Suprapubic skin (tissue), 4 donors: Measurements from ENCODE around the gene TOR1AIP2. TPM values are rescaled to one million over a fixed set of nuclear protein-coding genes. Genes with fewer than 3 reads are reported as not detected.
A peak's percentile ranks its signal among the peaks of the same experiment; 100 is the strongest.

Experiments
- DNase-seq, 2 donors: peaks; one replicate each; pipeline ENCODE4 v3.0.0-alpha.2; 2019; ENCODE audit warnings: low spot score in 2 of 2
- H3K27ac ChIP-seq: fragments of 200-600 bp; sonication (generic); one replicate; pipeline ENCODE4 v1.5.1; 2019
- H3K27me3 ChIP-seq: fragments of 200-600 bp; sonication (generic); one replicate; pipeline ENCODE4 v1.5.1; 2019
- H3K36me3 ChIP-seq: fragments of 200-600 bp; sonication (generic); one replicate; pipeline ENCODE4 v1.5.1; 2019
- H3K4me1 ChIP-seq: fragments of 200-600 bp; sonication (generic); one replicate; pipeline ENCODE4 v1.5.1; 2019
- H3K4me3 ChIP-seq: fragments of 200-600 bp; sonication (generic); one replicate; pipeline ENCODE4 v1.5.1; 2019; ENCODE audit warnings: mild to moderate bottlenecking
- H3K9me3 ChIP-seq: fragments of 200-600 bp; sonication (generic); one replicate; pipeline ENCODE4 v1.5.1; 2019
- CTCF ChIP-seq, 2 donors: fragments of 200-600 bp in 1 of 2; fragments of 450-650 bp in 1 of 2; sonication (generic) in 1 of 2; IDR thresholded peaks; one replicate each; pipeline ENCODE4 v1.5.1; 2016 to 2019; ENCODE audit warnings: antibody characterized with exemption in 2 of 2, mild to moderate bottlenecking in 1 of 2, moderate library complexity in 1 of 2
- EP300 ChIP-seq: sonication (generic); formaldehyde crosslinking; IDR thresholded peaks from one replicate; pipeline ENCODE4 v1.6.1; 2017; ENCODE audit warnings: antibody characterized with exemption
- POLR2A ChIP-seq, 2 donors: fragments of 450-650 bp; IDR thresholded peaks; one replicate each; pipeline ENCODE4 v1.6.1; 2017; ENCODE audit warnings: antibody characterized with exemption in 2 of 2, mild to moderate bottlenecking in 2 of 2, moderate library complexity in 2 of 2
- POLR2AphosphoS5 ChIP-seq, 3 donors: sonication (generic); formaldehyde crosslinking; IDR thresholded peaks; one replicate each; pipeline ENCODE4 v1.6.1; 2017; ENCODE audit warnings: antibody characterized with exemption in 3 of 3
- WGBS: methylation state at CpG from one replicate; pipeline ENCODE4 v1.1.5; 2018; 5-methylcytosine and 5-hydroxymethylcytosine counted together
- total RNA-seq, 4 donors: library from RNA; depleted of rRNA; stranded (reverse); fragments of >200 nt; gene quantifications; one replicate each; pipeline ENCODE4 v1.1.0, GENCODE V29; 2016

TOR1AIP2 gene
- total RNA-seq, 4 donors from 2014 or later: 68.0 to 91.5 (median 78.3) TPM

GRCh38 chr1:179816196-179816960 is 61.2 kb downstream of the TOR1AIP2 start:
- TF ChIP-seq CTCF (IDR thresholded peaks at IDR 0.05) (no peak), EP300 (no peak), POLR2A (IDR thresholded peaks at IDR 0.05) (no peak), POLR2AphosphoS5 (IDR thresholded peaks at IDR 0.05) (no peak)
- H3K4me1 ChIP-seq: peaks cover 21% of the 10 kb centered on the region
- H3K27me3 ChIP-seq: no peaks in the 10 kb centered on the region
- DNase-seq: peak in 1 of 2 donors; percentile 44
- 70% methylated on average over 14 of the region's 17 CpGs for WGBS
- no peak overlapping the region for H3K27ac ChIP-seq
- no peak overlapping the region for H3K4me3 ChIP-seq
- H3K9me3 ChIP-seq: no peaks in the 10 kb centered on the region
- no peaks in the 10 kb centered on the region for H3K36me3 ChIP-seq

GRCh38 chr1:179815641-179816040 is 62.0 kb downstream of the TOR1AIP2 start:
- no peak for DNase-seq
- Histone ChIP-seq H3K4me1 (peaks cover 21% of the 10 kb centered on the region), H3K4me3 (peak overlapping the region; percentile 52), H3K36me3 (no peaks in the 10 kb centered on the region), H3K27me3 (no peaks in the 10 kb centered on the region), H3K27ac (no peak overlapping the region), H3K9me3 (no peaks in the 10 kb centered on the region)
- 44% methylated on average over 5 of the region's 5 CpGs for WGBS
- no peak for TF ChIP-seq POLR2AphosphoS5 (IDR thresholded peaks at IDR 0.05)
- TF ChIP-seq POLR2A (IDR thresholded peaks at IDR 0.05): no peak
- no peak for TF ChIP-seq CTCF (IDR thresholded peaks at IDR 0.05)

- Histone ChIP-seq H3K4me3 (peak overlapping the region; percentile 52), H3K27ac (no peak overlapping the region), H3K27me3 (no peaks in the 10 kb centered on the region), H3K36me3 (no peaks in the 10 kb centered on the region), H3K9me3 (no peaks in the 10 kb centered on the region), H3K4me1 (peaks cover 24% of the 10 kb centered on the region)
- no peak for DNase-seq
- WGBS: 1% methylated on average over 16 of the region's 16 CpGs
- no peak for TF ChIP-seq EP300
- TF ChIP-seq POLR2AphosphoS5 (IDR thresholded peaks at IDR 0.05): no peak
- TF ChIP-seq CTCF (IDR thresholded peaks at IDR 0.05): no peak
- no peak for TF ChIP-seq POLR2A (IDR thresholded peaks at IDR 0.05)
Observed at GRCh38 chr1:179814546-179814838, 63.1 kb downstream of the TOR1AIP2 start.

- Histone ChIP-seq H3K27ac (no peak overlapping the region), H3K9me3 (no peaks in the 10 kb centered on the region), H3K4me3 (peak overlapping the region; percentile 52), H3K27me3 (no peaks in the 10 kb centered on the region), H3K4me1 (peaks cover 24% of the 10 kb centered on the region), H3K36me3 (no peaks in the 10 kb centered on the region)
- 80% methylated on average over 23 of the region's 28 CpGs for WGBS
- DNase-seq: peak in 1 of 2 donors; percentile 56
- TF ChIP-seq POLR2A (IDR thresholded peaks at IDR 0.05): no peak
- TF ChIP-seq EP300: no peak
- no peak for TF ChIP-seq CTCF (IDR thresholded peaks at IDR 0.05)
- TF ChIP-seq POLR2AphosphoS5 (IDR thresholded peaks at IDR 0.05): no peak
Observed at GRCh38 chr1:179813626-179814545, 63.7 kb downstream of the TOR1AIP2 start.
